ENCODE measurements around the gene COL18A1.
"Not testable (repeated sequence)": the region's sequence is repeated elsewhere in the genome, so short reads cannot be mapped to it uniquely, and the experiment has no call there.

Gene COL18A1

DNA sequence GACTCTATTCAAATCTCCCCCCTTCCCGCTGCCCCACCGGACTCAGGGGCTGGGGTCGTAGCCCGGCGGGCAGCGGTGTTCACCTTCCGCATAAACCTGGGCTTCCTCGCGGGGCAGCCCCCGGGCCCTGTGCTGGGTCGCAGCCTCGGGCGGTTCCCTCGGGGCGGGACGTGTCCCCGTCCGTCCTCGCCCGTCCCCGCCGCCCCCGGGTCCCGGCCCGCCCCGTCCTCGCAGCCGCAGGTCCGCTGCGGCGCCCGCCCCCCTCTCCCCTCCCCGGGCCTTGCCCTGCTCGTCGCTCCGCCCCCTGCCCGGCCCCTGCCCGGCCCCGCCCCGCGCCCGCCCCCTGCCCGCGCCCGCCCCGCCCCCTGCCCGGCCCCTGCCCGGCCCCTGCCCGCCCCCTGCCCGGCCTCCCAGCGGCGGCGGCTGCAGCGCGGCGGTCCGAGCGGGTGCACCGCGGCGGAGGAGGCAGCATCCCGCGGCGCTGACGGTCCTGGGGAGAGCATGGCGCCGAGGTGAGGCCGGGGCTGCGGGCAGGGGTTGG, at the start of gene COL18A1:
Gene COL18A1, plus strand, starts transcription at position 436 of the 541 bp plus-strand sequence. Its CDS starts 66 bp downstream, at position 502.
- in situ Hi-C loops (cut with MboI; ENCODE audit: low sequenced_read_pairs) = no loop called here

DNA sequence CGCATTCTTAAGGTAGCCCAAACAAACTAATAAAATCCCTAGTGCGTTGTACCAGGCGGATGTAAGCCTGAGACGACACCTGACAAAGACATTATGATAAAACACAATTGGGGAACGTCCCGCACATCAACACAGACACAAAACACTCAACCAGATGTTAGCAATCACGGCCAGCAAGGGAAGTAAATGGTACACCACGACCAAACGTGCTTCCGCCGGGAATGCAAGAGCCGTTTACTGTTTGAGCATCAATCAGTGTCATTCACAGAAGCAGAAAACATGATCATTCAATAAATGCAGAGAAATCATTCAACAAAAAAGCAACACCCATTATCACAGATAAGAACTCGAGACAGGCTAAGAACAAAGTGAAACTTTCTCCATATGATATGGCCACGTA, 49.4 kb upstream of the COL18A1 start:
- in situ Hi-C loops (cut with MboI; ENCODE audit: low sequenced_read_pairs) = no loop called here

DNA sequence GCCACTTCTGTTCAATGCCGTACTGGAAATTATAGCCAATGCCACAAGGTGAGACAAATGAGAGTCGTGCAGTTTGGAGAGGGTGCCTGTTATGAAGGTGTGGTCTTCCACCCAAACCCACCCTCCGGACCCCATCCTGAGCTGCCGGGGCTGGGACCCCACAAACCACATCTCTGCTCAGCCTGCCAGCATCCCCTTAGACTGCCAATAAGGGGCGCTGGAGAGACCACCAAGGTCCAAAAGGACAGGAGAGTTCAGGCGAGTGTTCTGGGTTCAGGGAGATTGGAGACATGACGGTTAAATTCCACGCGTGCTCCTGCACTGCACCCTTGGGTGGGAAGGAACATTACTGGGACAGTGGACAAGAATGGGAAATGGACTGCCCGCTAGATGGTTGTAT, 48.7 kb upstream of the COL18A1 start:
- in situ Hi-C loops (cut with MboI; ENCODE audit: low sequenced_read_pairs) = no loop called here

DNA sequence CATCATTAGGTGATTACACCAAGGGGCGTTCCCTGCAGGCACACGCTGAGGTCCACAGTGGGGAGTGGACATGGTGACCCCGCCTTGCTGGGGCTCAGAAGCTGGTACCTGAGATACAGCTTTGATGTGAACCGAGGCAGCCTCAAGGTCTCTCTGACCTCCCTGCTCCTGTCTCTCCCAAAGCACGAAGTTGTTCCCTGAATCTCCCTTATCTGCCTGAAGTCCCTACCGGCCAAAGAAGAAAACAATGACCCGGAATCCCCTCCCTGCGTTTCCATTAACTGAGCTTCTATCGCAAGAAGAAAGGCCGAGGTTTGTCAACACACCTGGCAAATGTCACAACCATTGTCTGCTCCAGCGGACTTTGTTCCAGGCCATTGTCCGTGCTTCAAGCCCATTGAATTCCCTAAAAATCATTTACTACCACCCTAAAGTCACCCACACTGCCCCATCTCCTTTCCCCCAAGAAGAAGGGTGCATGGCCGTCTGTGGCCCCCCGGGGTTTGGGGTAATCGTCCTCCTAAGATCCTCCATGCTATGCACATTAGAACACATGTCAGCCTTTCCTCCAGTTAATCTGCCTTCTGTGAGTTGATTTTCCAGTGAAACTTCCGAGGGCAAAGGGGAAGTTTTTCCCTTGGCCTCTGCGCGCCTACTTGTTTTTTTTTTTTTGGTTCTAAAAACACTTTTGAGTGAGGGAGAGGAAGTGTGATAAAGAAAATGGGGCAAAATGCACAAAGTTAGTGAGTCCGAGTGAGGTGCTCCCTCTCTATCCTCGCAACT, 48.1 kb upstream of the COL18A1 start:
- in situ Hi-C loops (cut with MboI; ENCODE audit: low sequenced_read_pairs) = no loop called here

DNA sequence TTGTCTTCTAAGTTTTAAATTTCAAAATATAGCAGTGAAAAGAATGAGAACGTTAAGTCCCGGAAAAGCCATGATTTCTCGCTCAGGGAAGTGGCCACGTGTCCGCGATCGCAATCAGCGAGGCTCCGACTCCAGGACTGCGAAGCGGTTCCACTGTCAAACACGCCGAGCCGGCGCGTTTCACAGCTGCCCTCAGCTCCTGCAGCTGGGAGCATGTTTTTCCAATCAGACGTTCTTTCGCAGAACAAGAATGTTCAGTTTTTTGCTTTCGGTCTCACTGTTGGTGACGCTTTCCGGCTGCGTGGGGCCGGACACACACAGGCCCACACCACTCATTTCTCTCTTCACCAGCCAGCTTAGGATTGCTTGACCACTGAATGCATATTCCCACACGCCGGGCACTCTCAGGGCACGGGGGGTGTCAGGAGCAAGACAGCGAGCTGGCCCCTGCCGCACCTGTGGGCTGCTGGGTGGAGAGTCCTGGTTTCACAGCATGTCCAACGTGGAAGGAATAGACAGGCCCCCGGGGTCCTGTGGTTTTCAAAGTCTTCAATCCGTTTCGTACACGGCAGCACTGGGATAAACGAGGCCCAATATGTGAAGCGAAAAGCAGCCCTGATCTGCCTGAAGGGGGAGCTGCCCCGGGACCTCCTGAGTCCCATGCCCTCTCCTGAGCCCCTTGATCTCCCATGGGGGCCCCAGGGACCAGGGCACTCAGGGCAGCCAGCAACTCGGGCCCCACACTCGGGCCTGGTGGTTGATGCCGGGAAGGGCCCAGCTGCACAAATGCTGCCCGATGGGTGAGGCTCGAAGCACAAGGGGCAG, 47.3 kb upstream of the COL18A1 start:
- in situ Hi-C loops (cut with MboI; ENCODE audit: low sequenced_read_pairs) = no loop called here

DNA sequence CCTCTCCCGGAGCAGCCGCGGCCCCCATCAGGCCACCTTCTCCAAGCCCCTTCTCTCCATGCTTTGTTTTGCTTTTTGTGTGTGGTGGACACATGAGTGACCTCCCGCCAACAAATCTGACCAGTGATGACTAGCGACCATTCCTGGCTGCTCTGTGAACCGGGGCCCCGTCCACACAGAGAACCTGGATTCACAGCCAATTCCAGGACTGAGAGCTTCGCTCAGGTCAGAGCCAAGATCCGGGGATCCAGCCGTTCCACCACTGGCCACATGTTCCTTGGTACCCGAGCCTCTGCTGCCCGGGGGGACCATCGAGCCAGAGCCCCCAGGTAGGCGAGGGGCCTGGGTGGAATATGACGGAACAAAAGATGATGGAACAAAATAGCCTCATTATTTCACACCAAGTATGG, 46.7 kb upstream of the COL18A1 start:
- in situ Hi-C loops (cut with MboI; ENCODE audit: low sequenced_read_pairs) = no loop called here

DNA sequence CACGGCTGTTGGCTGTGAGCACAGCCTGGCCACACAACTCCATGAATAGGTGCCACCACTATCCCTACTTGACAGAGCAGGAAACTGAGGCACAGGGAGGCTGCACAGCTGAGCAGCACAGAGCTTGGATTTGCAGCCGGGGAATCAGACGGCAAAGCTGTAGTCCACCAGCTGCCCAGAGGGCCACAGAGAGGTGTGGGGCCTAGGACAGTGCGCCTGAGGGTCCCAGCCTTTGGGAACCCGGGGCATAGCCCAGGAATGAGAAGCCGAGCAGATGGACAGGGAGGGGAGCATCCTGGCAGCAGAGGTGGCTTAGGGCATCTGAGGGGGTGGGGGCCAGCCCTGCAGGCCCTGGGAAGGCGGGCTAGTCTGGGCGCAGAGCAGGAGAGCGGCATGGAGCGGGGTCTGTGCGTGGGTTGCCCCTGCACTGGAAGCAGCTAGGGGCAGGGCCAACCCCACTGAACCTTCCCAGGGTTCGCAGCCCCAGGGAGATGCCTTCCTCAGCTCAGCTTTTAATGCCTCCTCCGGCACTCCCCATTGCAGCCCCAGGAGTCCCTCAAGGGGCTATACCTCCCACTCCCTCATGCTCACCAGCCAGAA, 46.2 kb upstream of the COL18A1 start:
- in situ Hi-C loops (cut with MboI; ENCODE audit: low sequenced_read_pairs) = no loop called here

DNA sequence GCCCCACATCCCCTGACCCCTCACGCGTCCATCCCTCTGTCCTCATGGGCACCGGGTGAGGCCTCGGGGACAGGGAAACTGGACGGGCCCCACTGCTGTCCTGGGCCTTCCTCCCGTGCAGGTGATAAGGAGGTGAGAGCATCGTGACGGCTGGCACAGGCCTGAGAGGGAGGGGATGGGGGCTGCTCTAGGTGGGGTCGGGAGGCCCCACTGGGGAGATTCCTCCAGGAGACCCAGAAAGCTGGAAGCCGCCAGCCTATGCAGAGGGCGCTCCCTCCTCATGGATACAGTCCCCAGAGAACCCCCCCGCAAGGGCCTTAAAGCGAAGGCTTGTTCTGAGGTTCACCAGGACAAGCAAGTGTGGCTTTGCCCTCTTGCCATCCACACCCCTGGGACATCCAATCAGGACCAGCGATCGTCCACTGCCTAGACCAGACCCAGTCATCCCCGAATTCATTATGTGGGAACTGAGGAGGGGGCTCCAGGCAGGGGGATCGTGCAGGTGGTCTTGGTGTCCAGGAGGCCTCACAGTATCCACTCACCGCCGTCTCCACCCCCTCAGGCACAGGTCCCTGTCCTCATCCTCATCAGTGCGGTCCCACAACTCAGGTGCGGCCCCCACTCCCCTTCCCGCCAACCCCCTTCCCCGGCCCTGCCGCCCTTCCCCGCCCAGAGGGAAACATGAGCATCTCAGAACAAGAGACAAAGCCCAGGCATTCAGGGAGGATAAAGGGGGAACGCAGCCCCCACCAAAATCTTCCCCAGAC, 45.3 kb upstream of the COL18A1 start:
- in situ Hi-C loops (cut with MboI; ENCODE audit: low sequenced_read_pairs) = no loop called here

DNA sequence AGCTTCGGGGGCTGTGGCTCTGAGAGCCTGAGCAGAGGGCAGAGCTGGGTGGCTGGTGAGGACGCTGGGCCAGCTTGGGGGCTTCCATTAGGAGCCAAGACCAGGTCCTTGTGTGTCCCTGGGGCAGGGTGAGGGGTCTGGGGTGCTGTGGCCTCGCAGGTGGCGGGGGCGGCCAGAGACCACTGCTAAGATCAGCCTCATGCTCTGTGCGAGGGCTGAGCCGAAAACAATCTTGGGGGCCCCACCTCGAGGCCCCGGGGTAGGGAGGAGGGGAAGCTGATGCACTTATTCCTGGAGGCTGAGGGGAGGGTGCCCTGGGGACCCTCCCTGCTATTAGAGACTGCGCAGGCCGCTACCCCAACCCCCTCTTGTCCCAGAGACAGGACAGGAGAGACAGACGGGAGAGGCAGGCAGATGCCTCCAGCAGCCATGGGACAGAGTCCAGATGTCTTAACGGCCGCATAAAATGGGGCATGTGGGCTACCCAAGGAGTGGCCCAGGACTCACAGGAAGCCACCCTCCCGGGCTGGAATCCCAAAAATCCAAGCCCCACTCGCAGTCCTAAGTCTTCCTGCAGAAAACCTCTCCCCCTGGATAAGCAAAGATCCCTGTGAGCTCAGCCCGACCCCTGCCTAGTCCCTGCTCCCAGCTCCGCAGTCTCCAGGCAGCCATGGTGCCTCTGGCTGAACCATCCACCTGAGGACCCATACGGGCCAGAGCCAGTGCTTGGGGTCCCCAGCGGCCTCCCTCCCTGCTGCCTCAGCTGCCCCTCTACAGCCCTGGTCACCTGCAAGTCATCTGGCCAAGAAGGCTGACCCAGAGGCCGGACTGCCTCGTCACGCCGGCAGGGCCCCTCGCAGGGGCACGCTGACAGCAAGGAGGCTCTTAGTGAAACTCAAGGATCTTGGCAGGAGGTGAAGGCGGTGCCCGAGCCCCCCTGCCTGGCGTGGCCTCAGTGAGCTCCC, 43.6 kb upstream of the COL18A1 start:
- in situ Hi-C loops (cut with MboI; ENCODE audit: low sequenced_read_pairs) = no loop called here

DNA sequence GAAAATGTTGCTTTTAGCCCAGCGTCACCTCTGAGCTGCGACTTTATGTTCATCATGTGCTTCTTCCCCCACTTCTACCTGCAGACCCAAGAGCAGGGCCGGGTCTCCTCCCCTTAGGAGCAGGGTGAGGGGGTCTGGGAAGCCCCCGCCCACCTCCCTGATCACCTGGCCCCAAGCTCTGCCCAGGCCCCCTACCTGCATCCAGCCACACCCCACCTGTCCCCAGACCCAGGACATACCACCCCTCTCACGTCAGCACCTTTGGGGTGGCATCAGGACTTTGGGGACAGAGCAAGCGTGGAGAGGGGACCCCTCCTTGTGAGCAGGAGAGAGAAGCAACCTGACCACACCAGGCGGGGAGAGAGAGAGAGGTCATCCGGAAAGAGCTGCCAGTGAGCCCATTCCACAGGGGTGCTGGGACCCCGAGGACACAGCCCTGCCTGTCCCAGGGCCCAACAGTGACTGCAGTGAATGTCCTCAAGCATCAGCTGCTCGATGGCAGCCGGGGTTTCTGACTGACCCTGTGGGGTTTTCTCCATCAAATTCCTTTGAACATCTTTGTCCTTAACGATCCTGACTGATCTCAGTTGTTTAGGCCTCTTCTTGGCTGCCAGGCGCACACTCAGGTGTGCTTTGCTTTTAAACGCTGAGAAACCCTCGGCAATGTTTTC, 42.8 kb upstream of the COL18A1 start:
- in situ Hi-C loops (cut with MboI; ENCODE audit: low sequenced_read_pairs) = no loop called here

DNA sequence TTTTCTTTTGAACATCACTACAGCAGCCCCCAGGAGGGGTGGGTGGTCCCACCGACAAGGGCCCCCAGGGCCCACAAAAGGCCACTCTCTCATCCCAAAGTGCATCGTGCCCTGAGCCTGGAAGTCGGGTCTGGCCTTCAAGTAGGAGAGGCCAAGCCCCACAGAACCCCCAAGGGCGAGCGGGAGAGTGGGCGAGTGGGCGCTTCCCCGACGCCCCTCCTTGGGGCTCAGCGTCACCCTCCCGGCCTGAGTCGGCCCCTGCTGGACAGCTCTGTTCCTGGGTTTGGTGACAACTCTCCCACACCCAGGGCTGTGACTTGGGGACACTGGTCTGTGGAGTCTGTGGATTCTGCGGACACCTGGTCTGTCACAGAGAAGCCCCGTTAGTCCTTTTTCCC, 42.2 kb upstream of the COL18A1 start:
- in situ Hi-C loops (cut with MboI; ENCODE audit: low sequenced_read_pairs) = no loop called here

DNA sequence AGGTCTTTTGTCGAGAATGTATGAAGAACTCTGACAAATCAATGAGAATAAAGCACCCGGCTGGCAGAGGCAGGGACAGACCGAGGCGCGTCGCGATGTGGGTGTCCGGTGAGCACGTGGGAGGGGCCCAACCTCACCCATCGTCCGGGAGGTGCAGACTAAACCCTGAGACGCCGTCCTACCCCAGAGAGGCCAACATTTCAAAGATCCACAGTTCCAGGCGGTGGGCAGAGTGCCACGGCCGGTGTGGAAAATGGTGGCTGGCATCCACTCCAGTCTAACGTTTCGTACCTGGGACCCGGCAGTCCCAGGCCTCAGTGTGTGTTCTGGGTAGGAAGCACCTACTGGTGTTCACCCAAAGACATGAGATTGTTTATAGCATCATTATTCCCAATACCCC, 41.7 kb upstream of the COL18A1 start:
- in situ Hi-C loops (cut with MboI; ENCODE audit: low sequenced_read_pairs) = not testable (repeated sequence)

DNA sequence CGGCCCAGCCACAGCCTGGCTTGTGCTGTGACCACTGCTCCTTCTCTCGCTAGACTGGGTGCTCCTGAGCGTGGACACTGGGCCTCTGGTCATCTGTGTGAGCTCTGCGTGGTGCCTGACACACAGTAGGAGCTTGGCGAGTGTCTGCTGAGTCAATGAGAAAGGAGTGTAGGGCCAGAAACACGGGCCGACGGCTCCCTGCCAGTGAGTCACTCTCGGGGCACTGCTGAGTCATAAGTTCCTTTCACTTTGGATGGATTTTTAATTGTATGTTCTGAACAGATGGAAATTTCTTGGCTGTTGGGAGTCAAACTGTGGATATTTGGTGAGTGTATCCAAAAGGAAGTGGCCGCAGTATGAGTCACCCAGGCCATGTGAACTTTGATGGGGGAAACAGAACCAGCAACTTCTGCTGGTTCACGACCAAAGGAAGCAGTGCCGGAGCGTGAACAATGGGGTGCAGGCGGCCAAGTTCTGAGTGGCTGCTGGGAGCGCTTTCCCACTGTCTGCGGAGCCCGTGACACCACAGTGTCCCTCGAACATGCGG, 41.0 kb upstream of the COL18A1 start:
- in situ Hi-C loops (cut with MboI; ENCODE audit: low sequenced_read_pairs) = no loop called here

DNA sequence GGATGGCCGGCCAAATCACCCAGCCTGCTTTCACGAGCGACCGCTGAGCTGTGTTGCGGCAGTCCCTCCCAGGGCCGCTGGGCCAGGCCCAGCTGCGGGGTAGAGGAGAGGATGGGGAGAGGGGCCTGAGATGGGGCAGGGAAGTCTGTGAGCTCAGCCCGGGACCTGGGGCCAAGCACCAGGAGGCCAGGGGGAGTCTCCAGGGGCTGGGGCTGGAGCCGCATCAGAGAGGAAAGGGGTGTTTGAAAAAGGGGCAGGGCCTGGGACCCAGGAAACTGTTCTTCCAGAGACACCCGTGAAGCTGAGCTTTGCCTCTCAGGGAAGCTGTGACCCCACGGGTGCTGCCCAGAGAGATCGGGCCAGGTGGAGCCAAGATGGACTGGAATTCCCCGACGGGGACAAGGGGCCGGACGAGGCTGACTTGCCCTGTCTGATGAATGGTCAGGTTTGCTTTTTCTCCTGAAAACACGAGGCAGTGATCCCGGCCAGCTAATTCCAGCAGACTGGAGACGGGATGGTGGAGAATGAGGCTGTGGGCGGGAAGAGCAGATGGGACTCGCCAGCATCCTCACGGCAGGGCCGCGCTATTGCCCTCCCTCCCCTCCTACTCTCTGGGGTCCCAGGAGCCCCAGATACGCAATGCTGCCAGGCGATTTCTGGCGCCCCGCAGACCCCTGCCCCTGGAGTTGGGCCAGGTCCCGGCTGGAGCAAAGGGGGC, 40.3 kb upstream of the COL18A1 start:
- in situ Hi-C loops (cut with MboI; ENCODE audit: low sequenced_read_pairs) = no loop called here

DNA sequence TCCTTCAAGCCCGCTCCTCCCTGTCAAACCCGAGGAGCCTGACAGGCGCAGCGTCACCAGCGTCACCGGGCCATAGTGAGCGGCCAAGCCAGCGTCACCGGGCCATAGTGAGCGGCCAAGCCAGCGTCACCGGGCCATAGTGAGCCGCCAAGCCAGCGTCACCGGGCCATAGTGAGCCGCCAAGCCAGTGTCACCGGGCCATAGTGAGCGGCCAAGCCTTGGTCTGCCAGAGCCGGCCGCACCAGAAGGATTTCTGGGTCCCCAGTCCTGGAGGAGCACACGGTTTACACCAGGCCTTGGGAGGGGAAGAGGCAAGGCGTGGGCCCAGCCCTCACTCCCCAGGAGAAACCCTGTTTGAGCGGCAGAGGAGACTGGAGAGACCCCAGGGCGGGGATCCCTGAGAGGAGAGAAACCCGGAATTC, 39.8 kb upstream of the COL18A1 start:
- in situ Hi-C loops (cut with MboI; ENCODE audit: low sequenced_read_pairs) = no loop called here

DNA sequence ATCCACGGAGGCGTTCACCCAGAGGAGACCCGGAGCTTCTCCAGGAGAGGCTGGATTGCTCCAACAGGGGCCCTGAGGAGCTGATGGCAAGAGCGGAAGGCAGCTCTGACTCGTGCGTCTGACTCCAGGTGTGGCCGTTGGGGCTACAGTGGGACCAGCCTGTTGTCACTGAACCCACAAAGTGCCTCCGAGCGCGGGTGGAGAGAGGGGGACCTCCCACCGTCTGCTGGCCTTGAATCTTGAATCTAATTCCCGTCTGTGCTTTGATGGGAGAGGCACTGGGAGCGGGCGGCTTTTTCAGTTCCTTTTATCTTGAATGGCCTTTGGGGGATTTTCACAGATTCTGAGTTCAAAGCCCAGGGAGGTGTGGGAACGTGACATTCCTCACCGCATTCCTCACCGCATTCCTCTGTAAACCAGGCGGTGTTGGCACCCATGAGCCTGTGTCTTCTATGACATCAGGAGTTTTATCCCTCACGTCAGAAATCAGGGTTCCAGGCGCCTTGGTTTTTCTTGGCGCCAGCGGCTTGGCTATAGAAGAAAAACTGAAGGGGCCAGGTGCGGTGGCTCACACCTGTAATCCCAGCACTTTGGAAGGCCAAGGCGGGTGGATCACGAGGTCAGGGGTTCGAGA, 39.2 kb upstream of the COL18A1 start:
- in situ Hi-C loops (cut with MboI; ENCODE audit: low sequenced_read_pairs) = no loop called here

DNA sequence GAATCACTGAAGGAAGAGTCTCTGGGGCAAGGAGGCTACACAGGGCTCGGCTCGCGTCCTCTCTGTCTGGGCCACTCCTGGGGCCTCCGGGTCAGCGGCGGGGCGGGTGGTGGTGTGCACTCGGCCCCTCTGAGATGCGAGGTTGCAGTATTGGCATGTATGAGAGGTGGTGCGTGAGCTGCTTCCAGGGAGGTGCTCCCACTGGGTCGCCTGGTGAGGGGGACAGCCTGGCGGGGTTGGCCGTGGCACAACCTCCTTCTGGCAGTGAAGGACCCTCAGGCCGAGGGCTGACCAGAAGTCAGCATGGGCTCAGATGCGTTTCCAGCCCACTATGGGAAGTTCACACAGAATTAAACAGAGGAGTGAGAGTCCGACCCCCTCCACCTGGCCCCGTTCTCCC, 38.5 kb upstream of the COL18A1 start:
- in situ Hi-C loops (cut with MboI; ENCODE audit: low sequenced_read_pairs) = no loop called here

DNA sequence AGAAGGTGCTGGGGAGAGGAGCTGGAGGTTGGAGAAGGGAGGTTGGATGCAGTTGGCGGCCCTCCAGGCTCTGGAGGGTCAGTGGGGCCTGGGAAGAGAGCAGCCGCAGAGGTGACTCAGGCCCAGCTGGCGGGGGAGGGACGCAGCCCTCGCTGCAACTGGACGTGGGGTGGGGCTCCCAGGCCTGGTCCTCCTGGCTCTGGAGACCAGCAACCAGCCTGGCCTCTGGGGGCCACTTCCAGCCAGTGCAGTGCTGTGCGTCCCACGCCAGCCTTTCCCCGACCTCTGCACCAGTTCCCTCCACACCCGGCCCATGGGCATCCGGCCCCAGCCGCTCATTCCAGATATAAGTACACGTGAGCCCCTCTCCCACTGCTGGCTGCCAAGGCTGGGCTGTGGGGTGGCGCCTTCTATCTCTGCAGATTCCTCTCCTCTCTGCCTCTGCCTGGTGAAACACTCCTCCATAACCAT, 38.0 kb upstream of the COL18A1 start:
- in situ Hi-C loops (cut with MboI; ENCODE audit: low sequenced_read_pairs) = no loop called here
